WTC11 (cell line): ENCODE results near the gene RNF19B. TPM values are rescaled to one million over a fixed set of nuclear protein-coding genes. Genes with fewer than 3 reads are reported as not detected.

ENCODE experiments used
- ATAC-seq: fragments of 200-7000 bp; cut with Tn5 transposase; 2 replicates; pipeline ENCODE4 v1.10.0; 2021; ENCODE audit warnings: mild to moderate bottlenecking, moderate library complexity
- CTCF ChIA-PET: fragments of 300-600 bp; sonication (Branson Sonifier 250); formaldehyde crosslinking; loops from one replicate; lab custom pipeline; 2021; ENCODE audit warnings: antibody characterized with exemption; lab: Charles Lee
- POLR2A ChIA-PET: fragments of 350-600 bp; sonication (Branson Sonifier 250); formaldehyde crosslinking; loops from one replicate; lab custom pipeline; 2021; ENCODE audit warnings: antibody characterized with exemption; lab: Charles Lee
- DNase-seq: peaks from one replicate; pipeline ENCODE4 v3.0.0; 2021; ENCODE audit warnings: low spot score
- H3K27ac Mint-ChIP-seq: 2 replicates; pipeline ENCODE4 v1.8.0; 2021; ENCODE audit warnings: mixed read lengths
- H3K27me3 Mint-ChIP-seq: 2 replicates; pipeline ENCODE4 v1.8.0; 2021; ENCODE audit warnings: low read depth, mild to moderate bottlenecking, moderate library complexity, mixed read lengths
- H3K36me3 Mint-ChIP-seq: 2 replicates; pipeline ENCODE4 v1.8.0; 2021; ENCODE audit warnings: mixed read lengths
- H3K4me1 Mint-ChIP-seq: 2 replicates; pipeline ENCODE4 v1.8.0; 2022; ENCODE audit warnings: mixed read lengths
- H3K4me3 Mint-ChIP-seq: 2 replicates; pipeline ENCODE4 v1.8.0; 2021; ENCODE audit warnings: mild to moderate bottlenecking, moderate library complexity, mixed read lengths
- H3K9me3 Mint-ChIP-seq: 2 replicates; pipeline ENCODE4 v1.8.0; 2021; ENCODE audit warnings: mixed read lengths
- AFF4 ChIP-seq: sonication (generic); formaldehyde crosslinking; IDR thresholded peaks from 2 replicates; pipeline ENCODE4 v1.8.1; 2023; ENCODE audit warnings: mild to moderate bottlenecking, missing genetic modification reagents, borderline replicate concordance
- ATF2 ChIP-seq: sonication (generic); formaldehyde crosslinking; IDR thresholded peaks from 2 replicates; pipeline ENCODE4 v1.8.1; 2022; ENCODE audit warnings: low read depth, missing genetic modification reagents, borderline replicate concordance
- CREB1 ChIP-seq: sonication (generic); formaldehyde crosslinking; IDR thresholded peaks from 2 replicates; pipeline ENCODE4 v1.8.0; 2023; ENCODE audit warnings: mild to moderate bottlenecking, missing genetic modification reagents
- JAZF1 ChIP-seq: fragments of 250-450 bp; sonication (Bioruptor Pico); IDR thresholded peaks from 2 replicates; pipeline ENCODE4 v1.9.0; 2021; ENCODE audit warnings: moderate library complexity, mild to moderate bottlenecking, inconsistent platforms
- MXD4 ChIP-seq: fragments of 250-450 bp; sonication (Bioruptor Pico); IDR thresholded peaks from 2 replicates; pipeline ENCODE4 v1.8.0; 2021; ENCODE audit warnings: mild to moderate bottlenecking, moderate library complexity, borderline replicate concordance
- PRDM15 ChIP-seq: sonication (generic); formaldehyde crosslinking; IDR thresholded peaks from 2 replicates; pipeline ENCODE4 v1.8.0; 2022; ENCODE audit warnings: missing genetic modification reagents
- SOX15 ChIP-seq: fragments of 250-450 bp; sonication (Bioruptor Pico); IDR thresholded peaks from 2 replicates; pipeline ENCODE4 v1.9.0; 2021; ENCODE audit warnings: mild to moderate bottlenecking
- ZBTB21 ChIP-seq: sonication (generic); formaldehyde crosslinking; IDR thresholded peaks from 2 replicates; pipeline ENCODE4 v1.8.1; 2023; ENCODE audit warnings: mild to moderate bottlenecking, missing genetic modification reagents, borderline replicate concordance
- ZNF396 ChIP-seq: fragments of 250-450 bp; sonication (Bioruptor Pico); IDR thresholded peaks from 2 replicates; pipeline ENCODE4 v1.8.0; 2021; ENCODE audit warnings: mild to moderate bottlenecking, moderate library complexity, borderline replicate concordance
- ZNF532 ChIP-seq: fragments of 250-450 bp; sonication (Bioruptor Pico); IDR thresholded peaks from 2 replicates; pipeline ENCODE4 v1.9.0; 2021; ENCODE audit warnings: mild to moderate bottlenecking, borderline replicate concordance
- total RNA-seq: library from RNA; stranded (reverse); gene quantifications from 3 replicates; pipeline ENCODE4 v1.2.3, GENCODE V29; 2021
- TF ChIP-seq, protein P1 (sequence below): fragments of 250-450 bp; sonication (Bioruptor Pico); IDR thresholded peaks from 2 replicates; pipeline ENCODE4 v1.8.0; 2021; ENCODE audit warnings: mild to moderate bottlenecking

Gene RNF19B
- total RNA-seq, 1 experiment from 2014 or later = 21.9 TPM

DNA sequence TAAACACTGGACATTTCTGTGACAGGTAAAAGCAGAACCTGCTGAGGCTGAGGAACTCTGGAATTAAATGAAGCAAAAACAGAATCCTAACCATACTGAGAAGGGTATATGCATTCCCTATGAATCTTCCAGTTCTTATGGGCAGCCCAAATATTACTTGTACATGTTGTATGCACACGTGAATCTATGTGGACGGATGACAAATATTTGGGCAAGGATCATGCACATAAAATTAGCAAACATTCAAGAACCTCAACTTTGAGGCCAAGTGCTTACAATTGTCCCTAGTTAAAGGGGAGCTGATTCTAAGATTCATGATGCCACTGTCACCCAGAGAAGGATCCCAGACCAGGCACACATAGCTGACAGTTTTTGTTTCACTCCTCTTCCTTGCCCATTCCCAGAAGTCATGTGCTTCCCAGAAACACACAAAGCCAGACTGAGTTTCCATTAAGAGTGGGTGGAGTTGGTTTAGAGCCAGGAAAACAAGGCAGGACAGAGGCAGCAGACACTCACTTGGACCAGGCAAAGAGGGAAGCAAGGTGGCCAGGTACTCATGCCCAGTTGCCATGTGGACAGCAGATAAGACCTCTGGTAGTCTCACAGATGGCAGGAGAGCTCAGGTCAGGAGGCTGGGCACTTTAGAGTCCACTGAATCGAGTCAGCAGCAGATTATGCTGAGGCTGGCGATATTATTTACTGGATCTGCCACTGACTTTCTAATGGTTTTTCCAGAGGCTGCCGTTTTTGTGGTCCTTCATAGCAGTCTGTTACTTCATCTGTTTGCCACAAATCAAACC is 46.5 kb upstream of the RNF19B start:
- Mint-ChIP-seq H3K9me3 (no peaks in the 10 kb centered on the region), H3K27me3 (no peaks in the 10 kb centered on the region), H3K4me3 (no peak overlapping the region), H3K36me3 (peaks cover 59% of the 10 kb centered on the region), H3K4me1 (peaks cover 18% of the 10 kb centered on the region), H3K27ac (no peak overlapping the region)
- POLR2A ChIA-PET = no interaction called here
- no peak for TF ChIP-seq AFF4 (CRISPR knock-in tag)
- DNase-seq = no peak
- CTCF ChIA-PET = no interaction called here
- no peak for ATAC-seq

DNA sequence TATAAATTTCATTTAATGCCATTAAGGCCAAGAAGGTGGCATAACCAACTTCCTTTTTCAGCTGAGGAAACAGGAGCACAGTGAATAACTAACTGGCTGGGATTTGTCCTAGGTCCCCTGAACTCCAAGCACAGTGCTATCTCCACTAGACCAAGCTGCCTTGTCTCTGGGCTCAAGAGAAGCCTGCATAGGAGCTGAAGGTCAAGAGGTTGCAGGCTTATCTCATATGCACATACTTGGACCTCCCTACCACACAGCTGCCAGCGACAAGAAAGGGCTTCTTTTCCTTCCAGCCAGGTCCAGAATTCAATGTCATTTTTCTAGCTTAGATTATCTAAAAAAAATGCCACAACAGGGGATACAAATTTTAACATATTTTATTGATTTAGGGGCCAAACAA is 45.0 kb upstream of the RNF19B start:
- no peaks in the 10 kb centered on the region for H3K27me3 Mint-ChIP-seq
- H3K9me3 Mint-ChIP-seq = no peaks in the 10 kb centered on the region
- DNase-seq (no peak), ATAC-seq (no peak)
- ChIA-PET CTCF (interaction anchor here (1.0 to 1.7 kb wide), 3 partner anchors 84 to 133 kb away, joined by 3 to 4 read pairs (median 3); partner anchors contain the start of gene HPCA), POLR2A (no interaction called here)
- no peak overlapping the region for H3K4me3 Mint-ChIP-seq
- peaks cover 54% of the 10 kb centered on the region for H3K36me3 Mint-ChIP-seq
- H3K4me1 Mint-ChIP-seq = peaks cover 18% of the 10 kb centered on the region
- no peak overlapping the region for H3K27ac Mint-ChIP-seq
- TF ChIP-seq PRDM15 (CRISPR knock-in tag) (no peak), JAZF1 (CRISPR knock-in tag) (no peak), ATF2 (CRISPR knock-in tag) (no peak), SOX15 (CRISPR knock-in tag) (no peak), ZNF532 (no peak), ZNF396 (no peak), MXD4 (CRISPR knock-in tag) (no peak), CREB1 (CRISPR knock-in tag) (no peak), ZBTB21 (CRISPR knock-in tag) (no peak)
- TF ChIP-seq, protein P1, sequence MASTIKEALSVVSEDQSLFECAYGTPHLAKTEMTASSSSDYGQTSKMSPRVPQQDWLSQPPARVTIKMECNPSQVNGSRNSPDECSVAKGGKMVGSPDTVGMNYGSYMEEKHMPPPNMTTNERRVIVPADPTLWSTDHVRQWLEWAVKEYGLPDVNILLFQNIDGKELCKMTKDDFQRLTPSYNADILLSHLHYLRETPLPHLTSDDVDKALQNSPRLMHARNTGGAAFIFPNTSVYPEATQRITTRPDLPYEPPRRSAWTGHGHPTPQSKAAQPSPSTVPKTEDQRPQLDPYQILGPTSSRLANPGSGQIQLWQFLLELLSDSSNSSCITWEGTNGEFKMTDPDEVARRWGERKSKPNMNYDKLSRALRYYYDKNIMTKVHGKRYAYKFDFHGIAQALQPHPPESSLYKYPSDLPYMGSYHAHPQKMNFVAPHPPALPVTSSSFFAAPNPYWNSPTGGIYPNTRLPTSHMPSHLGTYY = no peak
